ENCODE data around the gene ESYT1. TPM values are rescaled to one million over a fixed set of nuclear protein-coding genes. Genes with fewer than 3 reads are reported as not detected.
"Not testable (repeated sequence)": the region's sequence is repeated elsewhere in the genome, so short reads cannot be mapped to it uniquely, and the experiment has no call there.

Gene ESYT1
- total RNA-seq, 2 donors from 2014 or later = 97.0 to 118 TPM

- peaks cover 3% of the 10 kb centered on the region for H3K4me1 ChIP-seq (ENCODE audit: control insufficient read depth, insufficient read depth, low read length)
- WGBS, 2 experiments (ENCODE audit: insufficient coverage in 1 of 2, insufficient read length in 1 of 2) = 83 to 100% methylated on average over 1 of the region's 1 CpG
- peaks cover 58% of the 10 kb centered on the region for H3K36me3 ChIP-seq (ENCODE audit: control insufficient read depth, insufficient read depth, low read length)
- peaks cover 61% of the 10 kb centered on the region for H3K36me3 Mint-ChIP-seq (ENCODE audit: low read depth)
- H3K4me3 Mint-ChIP-seq = no peak overlapping the region
- H3K9me3 Mint-ChIP-seq = no peaks in the 10 kb centered on the region
- H3K4me1 Mint-ChIP-seq = peaks cover 13% of the 10 kb centered on the region
- H3K27ac ChIP-seq (ENCODE audit: low read depth, low read length) = no peak overlapping the region
- H3K4me3 ChIP-seq (ENCODE audit: low read length) = no peak overlapping the region
- no peak overlapping the region for H3K9ac ChIP-seq (ENCODE audit: extremely low read depth, low read length, poor library complexity, severe bottlenecking)
- H3K27me3 ChIP-seq (ENCODE audit: control insufficient read depth, insufficient read depth, low read length, poor library complexity, severe bottlenecking) = no peaks in the 10 kb centered on the region
- TF ChIP-seq CTCF (conservative IDR thresholded peaks at IDR 0.05) = no peak
- H3K27me3 Mint-ChIP-seq (ENCODE audit: insufficient read depth) = no peaks in the 10 kb centered on the region
- no peak for DNase-seq
- H3K9me3 ChIP-seq (ENCODE audit: control insufficient read depth, low read length) = no peaks in the 10 kb centered on the region
- no peak overlapping the region for H3K27ac Mint-ChIP-seq
Observed at GRCh38 chr12:56114084-56114483, 14.0 kb upstream of the ESYT1 start.

- peaks cover 5% of the 10 kb centered on the region for H3K4me1 ChIP-seq (ENCODE audit: control insufficient read depth, insufficient read depth, low read length)
- H3K4me3 Mint-ChIP-seq = peak overlapping the region; percentile 96
- peaks cover 53% of the 10 kb centered on the region for H3K36me3 Mint-ChIP-seq (ENCODE audit: low read depth)
- no peak for TF ChIP-seq CTCF (conservative IDR thresholded peaks at IDR 0.05)
- peaks cover 19% of the 10 kb centered on the region for H3K4me1 Mint-ChIP-seq
- DNase-seq = peak; percentile 75
- no peaks in the 10 kb centered on the region for H3K9me3 ChIP-seq (ENCODE audit: control insufficient read depth, low read length)
- no peaks in the 10 kb centered on the region for H3K27me3 ChIP-seq (ENCODE audit: control insufficient read depth, insufficient read depth, low read length, poor library complexity, severe bottlenecking)
- H3K9me3 Mint-ChIP-seq = no peaks in the 10 kb centered on the region
- peak overlapping the region; percentile 100 for H3K27ac Mint-ChIP-seq
- H3K36me3 ChIP-seq (ENCODE audit: control insufficient read depth, insufficient read depth, low read length) = peaks cover 50% of the 10 kb centered on the region
- H3K9ac ChIP-seq (ENCODE audit: extremely low read depth, low read length, poor library complexity, severe bottlenecking) = peak overlapping the region; percentile 97
- peak overlapping the region; percentile 93 for H3K4me3 ChIP-seq (ENCODE audit: low read length)
- H3K27ac ChIP-seq (ENCODE audit: low read depth, low read length) = no peak overlapping the region
- H3K27me3 Mint-ChIP-seq (ENCODE audit: insufficient read depth) = no peaks in the 10 kb centered on the region
- WGBS, 2 experiments (ENCODE audit: insufficient coverage in 1 of 2, insufficient read length in 1 of 2) = 63 to 89% methylated on average over 10 of the region's 10 CpGs
Observed at GRCh38 chr12:56115329-56115728, 12.7 kb upstream of the ESYT1 start.

GRCh38 chr12:56116267-56117081, 11.6 kb upstream of the ESYT1 start, which contains the start of gene RPL41:
Gene RPL41, plus strand, starts transcription at chr12:56116633.
- H3K4me1 ChIP-seq (ENCODE audit: control insufficient read depth, insufficient read depth, low read length) = peaks cover 5% of the 10 kb centered on the region
- H3K4me3 ChIP-seq (ENCODE audit: low read length) = peak within 1 kb of the TSS; percentile 93
- no peaks in the 10 kb centered on the region for H3K9me3 ChIP-seq (ENCODE audit: control insufficient read depth, low read length)
- H3K27me3 Mint-ChIP-seq (ENCODE audit: insufficient read depth) = no peaks in the 10 kb centered on the region
- peaks cover 43% of the 10 kb centered on the region for H3K36me3 ChIP-seq (ENCODE audit: control insufficient read depth, insufficient read depth, low read length)
- peak within 1 kb of the TSS; percentile 100 for H3K27ac Mint-ChIP-seq
- WGBS, 2 experiments (ENCODE audit: insufficient coverage in 1 of 2, insufficient read length in 1 of 2) = 0% methylated on average over 7 to 34 of the region's 34 CpGs
- H3K27ac ChIP-seq (ENCODE audit: low read depth, low read length) = peak within 1 kb of the TSS; percentile 93
- no peaks in the 10 kb centered on the region for H3K27me3 ChIP-seq (ENCODE audit: control insufficient read depth, insufficient read depth, low read length, poor library complexity, severe bottlenecking)
- H3K36me3 Mint-ChIP-seq (ENCODE audit: low read depth) = peaks cover 53% of the 10 kb centered on the region
- peaks cover 19% of the 10 kb centered on the region for H3K4me1 Mint-ChIP-seq
- no peak for TF ChIP-seq CTCF (conservative IDR thresholded peaks at IDR 0.05)
- peak; percentile 98 for DNase-seq
- no peaks in the 10 kb centered on the region for H3K9me3 Mint-ChIP-seq
- peak within 1 kb of the TSS; percentile 97 for H3K9ac ChIP-seq (ENCODE audit: extremely low read depth, low read length, poor library complexity, severe bottlenecking)
- peak within 1 kb of the TSS; percentile 96 for H3K4me3 Mint-ChIP-seq

- Mint-ChIP-seq H3K27ac (peak overlapping the region; percentile 100), H3K36me3 (ENCODE audit: low read depth) (peaks cover 49% of the 10 kb centered on the region), H3K4me3 (peak overlapping the region; percentile 96), H3K4me1 (peaks cover 19% of the 10 kb centered on the region)
- H3K9ac ChIP-seq (ENCODE audit: extremely low read depth, low read length, poor library complexity, severe bottlenecking) = peak overlapping the region; percentile 97
- H3K4me1 ChIP-seq (ENCODE audit: control insufficient read depth, insufficient read depth, low read length); H3K27me3 Mint-ChIP-seq (ENCODE audit: insufficient read depth); H3K9me3 ChIP-seq (ENCODE audit: control insufficient read depth, low read length); H3K9me3 Mint-ChIP-seq; H3K27me3 ChIP-seq (ENCODE audit: control insufficient read depth, insufficient read depth, low read length, poor library complexity, severe bottlenecking); DNase-seq: not testable (repeated sequence)
- H3K4me3 ChIP-seq (ENCODE audit: low read length) = peak overlapping the region; percentile 93
- peaks cover 41% of the 10 kb centered on the region for H3K36me3 ChIP-seq (ENCODE audit: control insufficient read depth, insufficient read depth, low read length)
- 0 to 1% methylated on average over 4 to 10 of the region's 16 CpGs for WGBS, 2 experiments (ENCODE audit: insufficient coverage in 1 of 2, insufficient read length in 1 of 2)
- peak overlapping the region; percentile 93 for H3K27ac ChIP-seq (ENCODE audit: low read depth, low read length)
Observed at GRCh38 chr12:56117082-56117706, 10.9 kb upstream of the ESYT1 start.

Data from endodermal cell (in vitro differentiated cells).